Tibial artery (tissue), 4 donors: Measurements from ENCODE around the gene KRT82.
"Not testable (repeated sequence)": the region's sequence is repeated elsewhere in the genome, so short reads cannot be mapped to it uniquely, and the experiment has no call there.

Experiments used
- DNase-seq, 2 donors: peaks; one replicate each; pipeline ENCODE4 v3.0.0-alpha.2; 2019
- H3K27ac ChIP-seq, 2 donors: fragments of 200-600 bp; sonication (generic) in 1 of 2; 1 replicate in 1 of 2; 2 replicates in 1 of 2; pipeline ENCODE4 v1.5.1; 2018 to 2019; ENCODE audit warnings: mild to moderate bottlenecking in 1 of 2
- H3K27me3 ChIP-seq, 2 donors: fragments of 200-600 bp; sonication (generic) in 1 of 2; one replicate each; pipeline versions ENCODE4 v1.5.1 to v1.6.0; 2016 to 2019
- H3K36me3 ChIP-seq, 3 donors: fragments of 200-600 bp; sonication (generic) in 2 of 3; one replicate each; pipeline ENCODE4 v1.5.1; 2016 to 2019; ENCODE audit warnings: mild to moderate bottlenecking in 2 of 3
- H3K4me1 ChIP-seq, 4 donors: fragments of 200-600 bp; sonication (generic) in 2 of 4; 1 replicate in 3 of 4; 2 replicates in 1 of 4; pipeline ENCODE4 v1.5.1; 2016 to 2019
- H3K4me3 ChIP-seq, 2 donors: fragments of 200-600 bp; sonication (generic) in 1 of 2; 1 replicate in 1 of 2; 2 replicates in 1 of 2; pipeline ENCODE4 v1.5.1; 2018 to 2019; ENCODE audit warnings: mild to moderate bottlenecking in 2 of 2
- H3K9me3 ChIP-seq, 3 donors: fragments of 200-600 bp; sonication (generic) in 1 of 3; one replicate each; pipeline ENCODE4 v1.5.1; 2016 to 2019
- CTCF ChIP-seq, 2 experiments: fragments of 200-600 bp in 1 of 2; fragments of 450-650 bp in 1 of 2; IDR thresholded peaks; one replicate each; pipeline ENCODE4 v1.5.1; 2017 to 2019; ENCODE audit warnings: antibody characterized with exemption in 2 of 2, mild to moderate bottlenecking in 1 of 2, moderate library complexity in 1 of 2
- intact Hi-C: fragments of 100-400 bp; cut with DNase I; formaldehyde crosslinking; loops from one replicate; pipeline ENCODE4 v1.15.0; 2023; ENCODE audit warnings: low total_unique reads

Gene KRT82

GRCh38 chr12:52413782-52414345, 7.7 kb upstream of the KRT82 start:
- Histone ChIP-seq H3K27ac (no peak overlapping the region), H3K27me3 (peaks cover 0 to 7% of the 10 kb centered on the region in 2 donors), H3K4me3 (no peak overlapping the region), H3K4me1 (peaks cover 0 to 3% (median 0%) of the 10 kb centered on the region in 4 donors), H3K36me3 (no peaks in the 10 kb centered on the region), H3K9me3 (no peaks in the 10 kb centered on the region)
- no peak for DNase-seq
- intact Hi-C loops: no loop called here
- no peak for TF ChIP-seq CTCF (IDR thresholded peaks at IDR 0.05)

GRCh38 chr12:52413202-52413601, 7.1 kb upstream of the KRT82 start:
- H3K36me3 ChIP-seq: no peaks in the 10 kb centered on the region
- H3K4me1 ChIP-seq: peaks cover 0 to 3% (median 0%) of the 10 kb centered on the region in 4 donors
- no peak for TF ChIP-seq CTCF (IDR thresholded peaks at IDR 0.05)
- H3K9me3 ChIP-seq: no peaks in the 10 kb centered on the region
- peaks cover 0 to 9% of the 10 kb centered on the region in 2 donors for H3K27me3 ChIP-seq
- H3K4me3 ChIP-seq: no peak overlapping the region
- no peak overlapping the region for H3K27ac ChIP-seq
- no peak for DNase-seq
- intact Hi-C loops: no loop called here

GRCh38 chr12:52411815-52412214, 5.7 kb upstream of the KRT82 start:
- no peak for TF ChIP-seq CTCF (IDR thresholded peaks at IDR 0.05)
- no peak for DNase-seq

GRCh38 chr12:52410589-52411248, 4.6 kb upstream of the KRT82 start:
- H3K27me3 ChIP-seq: peaks cover 0 to 18% of the 10 kb centered on the region in 2 donors
- DNase-seq, H3K4me1 ChIP-seq, H3K9me3 ChIP-seq, H3K27ac ChIP-seq, H3K36me3 ChIP-seq, intact Hi-C loops, H3K4me3 ChIP-seq: not testable (repeated sequence)

More at GRCh38 chr12:52411815-52412214, 5.7 kb upstream of the KRT82 start:
- Histone ChIP-seq H3K27me3 (peaks cover 0 to 18% of the 10 kb centered on the region in 2 donors), H3K36me3 (no peaks in the 10 kb centered on the region), H3K9me3 (no peaks in the 10 kb centered on the region), H3K4me3 (no peak overlapping the region), H3K4me1 (peaks cover 0 to 3% (median 0%) of the 10 kb centered on the region in 4 donors), H3K27ac (no peak overlapping the region)
- intact Hi-C loops: no loop called here

- Histone ChIP-seq H3K9me3 (no peaks in the 10 kb centered on the region), H3K27ac (no peak overlapping the region), H3K4me3 (no peak overlapping the region), H3K4me1 (no peaks in the 10 kb centered on the region), H3K27me3 (peaks cover 0 to 16% of the 10 kb centered on the region in 2 donors), H3K36me3 (no peaks in the 10 kb centered on the region)
- DNase-seq: no peak
- TF ChIP-seq CTCF (IDR thresholded peaks at IDR 0.05): no peak
- intact Hi-C loops: no loop called here
Measured at GRCh38 chr12:52407918-52408317, 1.8 kb upstream of the KRT82 start.

- Histone ChIP-seq H3K9me3 (no peaks in the 10 kb centered on the region), H3K4me3 (no peak overlapping the region), H3K27me3 (peaks cover 0 to 25% of the 10 kb centered on the region in 2 donors), H3K36me3 (no peaks in the 10 kb centered on the region), H3K4me1 (no peaks in the 10 kb centered on the region), H3K27ac (no peak overlapping the region)
- intact Hi-C loops: no loop called here
- no peak for DNase-seq
- TF ChIP-seq CTCF (IDR thresholded peaks at IDR 0.05): no peak
Measured at GRCh38 chr12:52404951-52405350, 1.2 kb downstream of the KRT82 start.
